NCI-H2081 treated with DMSO at 0.1 percent for 48 hours (cell line): ENCODE data around the gene KIAA0825.
"Not testable (repeated sequence)": the region's sequence is repeated elsewhere in the genome, so short reads cannot be mapped to it uniquely, and the experiment has no call there.

Experiments
- DNase-seq: peaks from one replicate; lab custom pipeline; 2025; lab: John Stamatoyannopoulos, UW

The KIAA0825 gene

GRCh38 chr5:94175912-94176311 is 442.5 kb downstream of the KIAA0825 start:
- DNase-seq = no peak

- DNase-seq = no peak
These were observed 443.5 kb downstream of the KIAA0825 start for GRCh38 chr5:94174748-94175411.

GRCh38 chr5:94173100-94173499 is 445.3 kb downstream of the KIAA0825 start:
- no peak for DNase-seq

- not testable (repeated sequence) for DNase-seq
These were observed 447.3 kb downstream of the KIAA0825 start for GRCh38 chr5:94171070-94171469.

GRCh38 chr5:94170158-94170557 is 448.2 kb downstream of the KIAA0825 start:
- not testable (repeated sequence) for DNase-seq

- DNase-seq = no peak
These were observed 450.3 kb downstream of the KIAA0825 start for GRCh38 chr5:94168151-94168550.

- DNase-seq = no peak
These were observed 456.6 kb downstream of the KIAA0825 start for GRCh38 chr5:94161801-94162200.

- DNase-seq = no peak
These were observed 459.3 kb downstream of the KIAA0825 start for GRCh38 chr5:94159144-94159543.

GRCh38 chr5:94157704-94158539 is 460.5 kb downstream of the KIAA0825 start:
- DNase-seq = no peak

GRCh38 chr5:94154672-94155071 is 463.7 kb downstream of the KIAA0825 start:
- DNase-seq = no peak

GRCh38 chr5:94153736-94154450 is 464.5 kb downstream of the KIAA0825 start:
- DNase-seq = no peak

- DNase-seq = not testable (repeated sequence)
These were observed 474.8 kb downstream of the KIAA0825 start for GRCh38 chr5:94143621-94144020.

GRCh38 chr5:94140300-94140699 is 478.1 kb downstream of the KIAA0825 start:
- no peak for DNase-seq

- no peak for DNase-seq
These were observed 488.3 kb downstream of the KIAA0825 start for GRCh38 chr5:94130077-94130476.

- no peak for DNase-seq
These were observed 493.3 kb downstream of the KIAA0825 start for GRCh38 chr5:94125107-94125506.

GRCh38 chr5:94116317-94116716 is 502.1 kb downstream of the KIAA0825 start:
- not testable (repeated sequence) for DNase-seq

- DNase-seq = no peak
These were observed 505.3 kb downstream of the KIAA0825 start for GRCh38 chr5:94113087-94113486.

GRCh38 chr5:94111209-94112004 is 507.0 kb downstream of the KIAA0825 start:
- peak; percentile 7 for DNase-seq

- DNase-seq = no peak
These were observed 514.7 kb downstream of the KIAA0825 start for GRCh38 chr5:94103514-94104245.
